Endodermal cell (in vitro differentiated cells): Measurements from ENCODE around the gene DBH. TPM values are rescaled to one million over a fixed set of nuclear protein-coding genes. Genes with fewer than 3 reads are reported as not detected.

Experiments
- DNase-seq: peaks from one replicate; pipeline ENCODE4 v3.0.0-alpha.2; 2017
- H3K27ac ChIP-seq: 2 replicates; pipeline ENCODE4 v1.5.1; 2013; ENCODE audit warnings: mild to moderate bottlenecking, low read depth, low read length, moderate library complexity
- H3K27me3 ChIP-seq: 2 replicates; pipeline ENCODE4 v1.6.1; 2013; ENCODE audit warnings: mild to moderate bottlenecking, low read length, moderate library complexity; ENCODE audit not compliant: insufficient read depth, control insufficient read depth, poor library complexity, severe bottlenecking
- H3K36me3 ChIP-seq: 2 replicates; pipeline ENCODE4 v1.7.0; 2013; ENCODE audit warnings: mild to moderate bottlenecking, low read length, moderate library complexity; ENCODE audit not compliant: control insufficient read depth, insufficient read depth
- H3K4me1 ChIP-seq: one replicate; pipeline ENCODE4 v1.7.0; 2013; ENCODE audit warnings: low read length; ENCODE audit not compliant: control insufficient read depth, insufficient read depth
- H3K4me3 ChIP-seq: 2 replicates; pipeline ENCODE4 v1.5.1; 2013; ENCODE audit warnings: mild to moderate bottlenecking, low read length, moderate library complexity
- H3K9ac ChIP-seq: 2 replicates; pipeline ENCODE4 v1.6.1; 2013; ENCODE audit warnings: mild to moderate bottlenecking, low read length, moderate library complexity; ENCODE audit not compliant: poor library complexity, severe bottlenecking; ENCODE audit errors: extremely low read depth
- H3K9me3 ChIP-seq: 2 replicates; pipeline ENCODE4 v1.6.1; 2013; ENCODE audit warnings: mild to moderate bottlenecking, low read length, moderate library complexity; ENCODE audit not compliant: control insufficient read depth
- H3K27ac Mint-ChIP-seq: 2 replicates; pipeline ENCODE4 v1.8.0; 2020; ENCODE audit warnings: mixed read lengths
- H3K27me3 Mint-ChIP-seq: 2 replicates; pipeline ENCODE4 v1.8.0; 2021; ENCODE audit warnings: mild to moderate bottlenecking, mixed read lengths; ENCODE audit not compliant: insufficient read depth
- H3K36me3 Mint-ChIP-seq: 2 replicates; pipeline ENCODE4 v1.8.0; 2020; ENCODE audit warnings: low read depth, mixed read lengths
- H3K4me1 Mint-ChIP-seq: 2 replicates; pipeline ENCODE4 v1.8.0; 2020; ENCODE audit warnings: mixed read lengths
- H3K4me3 Mint-ChIP-seq: 2 replicates; pipeline ENCODE4 v1.8.0; 2020; ENCODE audit warnings: mild to moderate bottlenecking, moderate library complexity, mixed read lengths
- H3K9me3 Mint-ChIP-seq: 2 replicates; pipeline ENCODE4 v1.8.0; 2020; ENCODE audit warnings: mild to moderate bottlenecking, mixed read lengths
- CTCF ChIP-seq: fragments of 200-600 bp; sonication (generic); conservative IDR thresholded peaks from 2 replicates; pipeline ENCODE4 v1.5.0; 2021; ENCODE audit warnings: antibody characterized with exemption, mild to moderate bottlenecking
- WGBS, 2 experiments: methylation state at CpG; one replicate each; pipeline versions ENCODE4 v1.1.5 to v1.1.7; 2013; ENCODE audit warnings: missing lambda C conversion rate in 2 of 2, mixed read lengths in 1 of 2; ENCODE audit not compliant: insufficient coverage in 1 of 2, insufficient read length in 1 of 2; 5-methylcytosine and 5-hydroxymethylcytosine counted together
- total RNA-seq, 2 donors: library from RNA; stranded (reverse); fragmentation: NEBNext Ultra II Directional in 1 of 2; extraction: Animal tissue kit (Norgen Biotek cat#: 25700) in 1 of 2; gene quantifications; 2 replicates in 1 of 2; 3 replicates in 1 of 2; pipeline ENCODE4 v1.2.1, GENCODE V29; 2021

The DBH gene
- total RNA-seq, 2 donors from 2014 or later, result not detected

GRCh38 chr9:133670466-133670865 is 34.3 kb downstream of the DBH start:
- TF ChIP-seq CTCF, result no peak
- WGBS, 2 experiments, result 93 to 97% methylated on average over 17 of the region's 17 CpGs
- Mint-ChIP-seq H3K36me3 (no peaks in the 10 kb centered on the region), H3K4me1 (no peaks in the 10 kb centered on the region), H3K4me3 (no peak overlapping the region), H3K9me3 (peaks cover 4% of the 10 kb centered on the region), H3K27me3 (no peaks in the 10 kb centered on the region), H3K27ac (no peak overlapping the region)
- Histone ChIP-seq H3K9me3 (no peaks in the 10 kb centered on the region), H3K36me3 (no peaks in the 10 kb centered on the region), H3K9ac (no peak overlapping the region), H3K27ac (no peak overlapping the region), H3K27me3 (no peaks in the 10 kb centered on the region), H3K4me1 (no peaks in the 10 kb centered on the region), H3K4me3 (no peak overlapping the region)
- no peak for DNase-seq

DNA sequence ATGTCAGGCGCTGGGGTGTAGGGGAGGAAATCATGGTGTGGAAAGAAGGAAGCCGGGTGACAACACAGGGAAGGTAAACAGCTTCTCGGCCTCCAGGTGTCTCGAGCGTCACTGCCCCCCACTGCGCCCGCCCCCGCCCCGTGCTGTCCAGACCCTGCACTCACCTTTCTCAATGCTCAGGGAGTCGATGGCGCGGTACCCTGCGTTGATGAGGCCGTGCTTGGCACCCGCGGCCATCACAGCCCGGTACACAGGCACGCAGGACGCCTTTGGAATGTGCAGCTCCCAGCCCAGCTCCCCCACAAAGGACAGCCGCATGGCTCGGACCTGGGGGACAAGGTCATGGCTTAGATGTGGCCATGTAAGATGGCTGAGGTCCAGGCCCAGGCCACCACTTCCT is 35.2 kb downstream of the DBH start:
- peaks cover 4% of the 10 kb centered on the region for H3K9me3 Mint-ChIP-seq
- no peaks in the 10 kb centered on the region for H3K4me1 ChIP-seq
- no peaks in the 10 kb centered on the region for H3K27me3 ChIP-seq
- H3K36me3 Mint-ChIP-seq, result no peaks in the 10 kb centered on the region
- no peak overlapping the region for H3K4me3 ChIP-seq
- H3K9me3 ChIP-seq, result no peaks in the 10 kb centered on the region
- no peak overlapping the region for H3K27ac ChIP-seq
- no peak overlapping the region for H3K4me3 Mint-ChIP-seq
- no peaks in the 10 kb centered on the region for H3K27me3 Mint-ChIP-seq
- no peak overlapping the region for H3K27ac Mint-ChIP-seq
- no peak for TF ChIP-seq CTCF
- no peak overlapping the region for H3K9ac ChIP-seq
- no peaks in the 10 kb centered on the region for H3K4me1 Mint-ChIP-seq
- H3K36me3 ChIP-seq, result no peaks in the 10 kb centered on the region
- DNase-seq, result no peak
- WGBS, 2 experiments, result 85 to 89% methylated on average over 18 to 21 of the region's 21 CpGs

- Mint-ChIP-seq H3K27ac (no peak overlapping the region), H3K4me3 (no peak overlapping the region), H3K27me3 (no peaks in the 10 kb centered on the region), H3K9me3 (peaks cover 4% of the 10 kb centered on the region), H3K36me3 (no peaks in the 10 kb centered on the region), H3K4me1 (no peaks in the 10 kb centered on the region)
- DNase-seq, result no peak
- Histone ChIP-seq H3K27me3 (no peaks in the 10 kb centered on the region), H3K9me3 (no peaks in the 10 kb centered on the region), H3K9ac (no peak overlapping the region), H3K36me3 (no peaks in the 10 kb centered on the region), H3K4me3 (no peak overlapping the region), H3K4me1 (no peaks in the 10 kb centered on the region), H3K27ac (no peak overlapping the region)
- WGBS, 2 experiments, result 87 to 89% methylated on average over 23 to 31 of the region's 31 CpGs
- no peak for TF ChIP-seq CTCF
These were observed 36.5 kb downstream of the DBH start for GRCh38 chr9:133672503-133673257.
